GM21723 (cell line): ENCODE data around the gene KRTAP9-9.
"Not testable (repeated sequence)": the region's sequence is repeated elsewhere in the genome, so short reads cannot be mapped to it uniquely, and the experiment has no call there.

Experiments used
- ATAC-seq: cut with Tn5 transposase; IDR thresholded peaks from one replicate; pipeline ENCODE4 v1.9.1; 2021; ENCODE audit warnings: mild to moderate bottlenecking, moderate library complexity; ENCODE audit not compliant: unreplicated experiment

Gene KRTAP9-9

GRCh38 chr17:41255381-41256290 lies at the start of gene KRTAP9-9:
TSS of gene KRTAP9-9 (plus strand) at chr17:41255384.
- ATAC-seq = not testable (repeated sequence)

- ATAC-seq = no peak
Observed at GRCh38 chr17:41211845-41212466, 43.2 kb upstream of the KRTAP9-9 start.

- no peak for ATAC-seq
Observed at GRCh38 chr17:41212524-41213169, 42.5 kb upstream of the KRTAP9-9 start.

DNA sequence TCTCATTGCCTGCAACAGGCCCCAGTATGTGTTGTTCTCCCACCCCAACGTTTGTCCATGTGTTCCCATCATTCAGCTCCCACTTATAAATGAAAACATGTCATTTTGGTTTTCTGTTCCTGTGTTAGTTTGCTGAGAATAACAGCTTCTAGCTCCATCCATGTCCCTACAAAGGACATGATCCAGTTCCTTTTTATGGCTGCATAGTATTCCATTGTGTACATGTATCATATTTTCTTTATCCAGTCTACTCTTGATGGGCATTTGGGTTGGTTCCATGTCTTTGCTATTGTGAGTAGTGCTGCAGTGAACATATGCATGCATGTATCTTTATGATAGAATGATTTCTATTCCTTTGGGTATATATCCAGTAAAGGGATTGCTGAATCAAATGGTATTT lies 39.5 kb upstream of the KRTAP9-9 start:
- no peak for ATAC-seq

- ATAC-seq = no peak
Observed at GRCh38 chr17:41223821-41224220, 31.4 kb upstream of the KRTAP9-9 start.

- ATAC-seq = no peak
Observed at GRCh38 chr17:41226051-41226450, 29.1 kb upstream of the KRTAP9-9 start.

DNA sequence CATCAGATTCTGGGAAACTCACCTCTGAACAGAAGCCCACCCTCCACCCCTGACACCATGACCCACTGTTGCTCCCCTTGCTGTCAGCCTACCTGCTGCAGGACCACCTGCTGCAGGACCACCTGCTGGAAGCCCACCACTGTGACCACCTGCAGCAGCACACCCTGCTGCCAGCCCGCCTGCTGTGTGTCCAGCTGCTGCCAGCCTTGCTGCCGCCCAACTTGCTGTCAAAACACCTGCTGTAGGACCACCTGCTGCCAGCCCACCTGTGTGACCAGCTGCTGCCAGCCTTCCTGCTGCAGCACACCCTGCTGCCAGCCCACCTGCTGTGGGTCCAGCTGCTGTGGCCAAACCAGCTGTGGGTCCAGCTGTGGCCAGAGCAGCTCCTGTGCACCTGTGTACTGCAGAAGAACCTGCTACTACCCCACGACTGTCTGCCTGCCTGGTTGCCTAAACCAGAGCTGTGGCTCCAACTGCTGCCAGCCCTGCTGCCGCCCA lies 28.5 kb upstream of the KRTAP9-9 start, which contains the start of gene KRTAP9-2:
TSS of gene KRTAP9-2 (plus strand) at position 51 of the 498 bp plus-strand sequence. CDS start at position 58, 7 bp downstream.
- not testable (repeated sequence) for ATAC-seq

DNA sequence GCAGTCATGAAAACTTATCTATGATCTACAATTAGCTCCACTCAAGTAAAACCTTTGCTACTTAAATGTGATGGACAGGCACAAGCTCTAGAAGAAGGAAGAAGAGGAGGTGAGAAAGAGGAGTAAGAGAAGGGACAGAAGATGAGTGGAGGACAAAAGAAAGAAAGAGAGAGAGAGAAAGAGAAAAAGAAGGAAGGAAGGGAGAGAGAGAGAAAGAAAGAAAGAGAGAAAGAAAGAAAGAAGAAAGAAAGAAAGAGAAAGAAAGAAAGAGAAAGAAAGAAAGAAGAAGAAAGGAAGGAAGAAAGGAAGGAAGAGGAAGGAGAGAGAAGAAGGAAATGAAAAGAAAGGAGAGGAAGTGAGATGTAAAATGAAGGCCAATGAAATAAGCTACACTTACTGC lies 25.1 kb upstream of the KRTAP9-9 start:
- ATAC-seq = no peak

DNA sequence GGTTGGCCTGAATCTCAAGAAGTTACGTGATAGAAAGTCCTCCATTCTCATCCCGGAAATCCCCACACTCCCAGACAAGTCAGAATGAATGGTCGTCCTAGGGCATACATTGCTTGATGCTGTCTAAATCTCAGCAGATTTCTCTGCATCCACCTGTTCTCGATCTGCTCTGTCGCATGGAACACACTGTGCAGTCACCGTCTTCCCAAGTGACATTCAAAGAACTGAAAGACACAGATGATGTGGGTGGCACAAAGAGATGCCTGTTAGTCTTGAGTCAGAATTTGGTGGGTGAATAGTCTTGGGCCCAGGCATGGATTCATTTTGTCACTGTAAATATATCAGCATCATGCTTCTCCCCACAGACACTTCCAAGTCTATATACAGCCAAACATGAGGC lies 23.5 kb upstream of the KRTAP9-9 start:
- no peak for ATAC-seq

GRCh38 chr17:41232399-41233105 lies 22.6 kb upstream of the KRTAP9-9 start, which contains the start of gene KRTAP9-3:
TSS of gene KRTAP9-3 (plus strand) at chr17:41232449. CDS start at chr17:41232502, 53 bp downstream.
- not testable (repeated sequence) for ATAC-seq

- not testable (repeated sequence) for ATAC-seq
Observed at GRCh38 chr17:41237116-41237515, 18.1 kb upstream of the KRTAP9-9 start.

GRCh38 chr17:41237949-41238437 lies 17.2 kb upstream of the KRTAP9-9 start, which contains the start of gene KRTAP9-8:
TSS of gene KRTAP9-8 (plus strand) at chr17:41237999. CDS start at chr17:41238052, 53 bp downstream.
- not testable (repeated sequence) for ATAC-seq

DNA sequence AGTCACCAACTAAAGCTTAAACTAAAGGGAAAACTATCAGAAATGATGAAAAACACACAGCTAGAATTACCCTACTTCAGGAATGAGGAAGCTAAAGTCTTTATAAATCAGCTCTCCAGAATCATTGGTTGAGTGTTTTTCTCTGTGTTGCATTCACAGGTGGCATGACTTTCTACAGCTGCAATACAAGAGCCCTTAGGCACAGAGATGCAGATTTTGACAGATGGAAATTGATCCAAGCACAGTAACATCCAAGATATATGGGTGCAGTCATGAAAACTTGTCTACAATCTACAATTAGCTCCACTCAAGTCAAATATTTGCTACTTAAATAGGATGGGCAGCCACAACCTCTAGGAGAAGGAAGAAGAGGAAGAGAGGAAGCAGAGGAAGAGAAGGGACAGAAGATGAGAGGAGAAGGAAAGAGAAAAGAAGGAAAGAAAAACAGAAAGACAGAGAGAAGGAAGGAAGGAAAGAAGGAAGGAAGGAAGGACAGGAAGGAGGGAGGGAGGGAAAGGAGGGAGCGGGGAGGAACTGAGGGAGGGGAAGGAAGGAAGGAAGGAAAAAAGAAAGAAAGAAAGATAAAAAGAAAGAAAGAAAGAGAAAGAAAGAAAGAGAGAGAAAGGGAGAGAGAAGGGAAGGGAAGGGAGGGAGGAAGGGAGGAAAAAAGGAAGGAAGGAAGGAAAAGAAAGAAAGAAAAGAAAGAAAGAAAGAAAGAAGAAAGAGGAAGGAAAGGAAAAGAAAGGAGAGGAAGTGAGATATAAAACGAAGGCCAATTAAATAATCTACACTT lies 8.0 kb upstream of the KRTAP9-9 start:
- ATAC-seq = not testable (repeated sequence)

GRCh38 chr17:41249637-41250240 lies 5.4 kb upstream of the KRTAP9-9 start, which contains the start of gene KRTAP9-4:
TSS of gene KRTAP9-4 (plus strand) at chr17:41249687. CDS start at chr17:41249721, 34 bp downstream.
- ATAC-seq = not testable (repeated sequence)

DNA sequence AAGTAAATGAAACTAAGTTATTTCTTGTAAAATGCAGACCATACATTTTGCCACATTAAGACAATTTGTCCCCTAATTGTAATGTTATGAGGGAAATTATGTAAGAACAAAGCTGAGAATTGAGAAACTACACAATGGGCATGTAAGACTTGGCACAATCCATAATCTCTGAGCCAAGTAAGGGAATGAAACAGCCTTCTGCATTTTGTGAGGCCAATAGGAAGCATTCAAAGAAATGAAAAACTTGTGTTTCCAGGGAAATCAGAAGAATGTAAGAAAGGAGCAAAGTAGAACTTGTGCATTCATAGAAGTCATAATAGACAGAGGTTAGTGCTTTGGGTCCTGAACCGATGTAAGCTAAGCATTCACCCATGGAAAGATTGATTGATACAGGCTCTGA lies 3.9 kb upstream of the KRTAP9-9 start:
- no peak for ATAC-seq

GRCh38 chr17:41254861-41255260 lies 323 bp upstream of the KRTAP9-9 start:
- ATAC-seq = no peak

- no peak for ATAC-seq
Observed at GRCh38 chr17:41256291-41256685, 1.1 kb downstream of the KRTAP9-9 start.

GRCh38 chr17:41258406-41258805 lies 3.2 kb downstream of the KRTAP9-9 start:
- no peak for ATAC-seq

- ATAC-seq = no peak
Observed at GRCh38 chr17:41263212-41263611, 8.0 kb downstream of the KRTAP9-9 start.
